GM12878 (cell line): Measurements from ENCODE around the gene TBC1D1. TPM values are rescaled to one million over a fixed set of nuclear protein-coding genes. Genes with fewer than 3 reads are reported as not detected.

ENCODE experiments used
- ATAC-seq: fragments of 200-7000 bp; cut with Tn5 transposase; 3 replicates; pipeline ENCODE4 v1.9.1; 2020; ENCODE audit warnings: mild to moderate bottlenecking, moderate library complexity
- BruUV-seq: library from RNA; stranded (reverse); fragments of 400-500 nt; replicated peaks from 2 replicates; lab custom pipeline; 2021; lab: Mats Ljungman, UMichigan
- CTCF ChIA-PET: fragments of 300-600 bp; sonication (Branson Sonifier 250); formaldehyde crosslinking; extraction: SDS; loops from one replicate; lab custom pipeline; 2021; ENCODE audit warnings: inconsistent platforms; lab: Yijun Ruan, JAX
- POLR2A ChIA-PET: fragments of 350-600 bp; formaldehyde crosslinking; extraction: SDS; loops from one replicate; lab custom pipeline; 2021; ENCODE audit warnings: inconsistent platforms; lab: Charles Lee
- RAD21 ChIA-PET: fragments of 300-600 bp; sonication (Branson Sonifier 250); formaldehyde crosslinking; loops from one replicate; lab custom pipeline; 2023; ENCODE audit warnings: antibody characterized with exemption; ENCODE audit not compliant: unreplicated experiment; lab: Charles Lee
- SMC1A ChIA-PET: fragments of 300-600 bp; sonication (Branson Sonifier 250); formaldehyde crosslinking; loops from one replicate; lab custom pipeline; 2023; ENCODE audit not compliant: unreplicated experiment, uncharacterized antibody; lab: Charles Lee
- DNase-seq: peaks from one replicate; pipeline ENCODE4 v3.0.0-alpha.2; 2011; ENCODE audit warnings: low read depth, low spot score
- FAIRE-seq: peaks from 3 replicates; lab custom pipeline; 2011; peaks lifted over from hg19 to GRCh38; lab: Jason Lieb, UNC
- H2AFZ ChIP-seq: 2 replicates; pipeline ENCODE4 v1.6.0; 2011; ENCODE audit warnings: low read depth, low read length, control low read depth; ENCODE audit not compliant: control insufficient read depth
- H3K27ac ChIP-seq: 2 replicates; pipeline ENCODE4 v1.5.1; 2011; ENCODE audit warnings: control low read depth; ENCODE audit not compliant: control insufficient read depth, insufficient read depth
- H3K27me3 ChIP-seq, 2 experiments: replicated peaks in 1 of 2; 2 replicates each; pipeline versions ENCODE4 v1.6.0 to v1.6.1; 2011; ENCODE audit warnings: low read length in 1 of 2; ENCODE audit not compliant: control insufficient read depth in 2 of 2, insufficient read depth in 2 of 2
- H3K36me3 ChIP-seq, 2 experiments: 2 replicates each; pipeline ENCODE4 v1.5.1; 2011; ENCODE audit warnings: low read length in 1 of 2; ENCODE audit not compliant: control insufficient read depth in 2 of 2, insufficient read depth in 2 of 2
- H3K4me1 ChIP-seq: 2 replicates; pipeline ENCODE4 v1.6.1; 2011; ENCODE audit warnings: mild to moderate bottlenecking, low read length, moderate library complexity, mixed read lengths; ENCODE audit not compliant: control insufficient read depth, insufficient read depth
- H3K4me2 ChIP-seq: 2 replicates; pipeline ENCODE4 v1.6.0; 2011; ENCODE audit warnings: control low read depth; ENCODE audit not compliant: control insufficient read depth, insufficient read depth
- H3K4me3 ChIP-seq: fragments of 200-600 bp; sonication (generic); 2 replicates; pipeline ENCODE4 v1.5.1; 2016
- H3K79me2 ChIP-seq: 2 replicates; pipeline ENCODE4 v1.6.0; 2011; ENCODE audit warnings: low read length; ENCODE audit not compliant: control insufficient read depth, insufficient read depth
- H3K9ac ChIP-seq: 2 replicates; pipeline ENCODE4 v1.8.0; 2011; ENCODE audit warnings: low read length, control low read depth, mixed read lengths; ENCODE audit not compliant: control insufficient read depth, insufficient read depth
- H3K9me3 ChIP-seq: replicated peaks from 3 replicates; pipeline ENCODE4 v1.5.1; 2011; ENCODE audit warnings: mild to moderate bottlenecking, low read length; ENCODE audit not compliant: control insufficient read depth, insufficient read depth
- H4K20me1 ChIP-seq: 2 replicates; pipeline ENCODE4 v1.6.0; 2011; ENCODE audit not compliant: control insufficient read depth, insufficient read depth
- CHD1 ChIP-seq: IDR thresholded peaks from 2 replicates; pipeline ENCODE4 v1.6.1; 2012; ENCODE audit warnings: low read depth, low read length, improper control_type of control experiment
- ELK1 ChIP-seq: IDR thresholded peaks from 2 replicates; pipeline ENCODE4 v1.6.1; 2012; ENCODE audit warnings: low read depth, low read length, improper control_type of control experiment
- EP300 ChIP-seq, 2 experiments: fragments of 150-350 bp in 1 of 2; IDR thresholded peaks; 2 replicates each; pipeline ENCODE4 v1.6.1; 2011 to 2012; ENCODE audit warnings: low read depth in 2 of 2, low read length in 2 of 2, borderline replicate concordance in 1 of 2, improper control_type of control experiment in 1 of 2, inconsistent platforms in 1 of 2; ENCODE audit not compliant: control insufficient read depth in 1 of 2
- IKZF1 ChIP-seq: fragments of 450-650 bp; conservative IDR thresholded peaks from 2 replicates; pipeline ENCODE4 v1.6.1; 2017; ENCODE audit warnings: antibody characterized with exemption, mild to moderate bottlenecking
- KAT2A ChIP-seq: conservative IDR thresholded peaks from 2 replicates; pipeline ENCODE4 v1.6.1; 2011; ENCODE audit warnings: low read depth, low read length; ENCODE audit not compliant: control insufficient read depth
- NFYA ChIP-seq: IDR thresholded peaks from 2 replicates; pipeline ENCODE4 v1.6.1; 2011; ENCODE audit warnings: low read depth, mild to moderate bottlenecking, low read length, improper control_type of control experiment, borderline replicate concordance
- NR2C2 ChIP-seq: IDR thresholded peaks from 2 replicates; pipeline ENCODE4 v1.6.1; 2011; ENCODE audit warnings: borderline replicate concordance, low read depth; ENCODE audit not compliant: control insufficient read depth, insufficient read length
- RBBP5 ChIP-seq: fragments of 200-600 bp; sonication (generic); conservative IDR thresholded peaks from 2 replicates; pipeline ENCODE4 v1.6.1; 2016
- RFX5 ChIP-seq: IDR thresholded peaks from 2 replicates; pipeline ENCODE4 v1.6.1; 2011; ENCODE audit warnings: low read depth, low read length, improper control_type of control experiment
- SP1 ChIP-seq: IDR thresholded peaks from one replicate; pipeline ENCODE4 v1.6.1; 2011; ENCODE audit warnings: low read depth, low read length
- STAT3 ChIP-seq: IDR thresholded peaks from 2 replicates; pipeline ENCODE4 v1.6.1; 2011; ENCODE audit warnings: low read depth, low read length, improper control_type of control experiment
- SUPT20H ChIP-seq: IDR thresholded peaks from 2 replicates; pipeline ENCODE4 v1.6.1; 2011; ENCODE audit warnings: low read depth, mild to moderate bottlenecking, low read length, moderate library complexity, borderline replicate concordance; ENCODE audit not compliant: control insufficient read depth
- WRNIP1 ChIP-seq: IDR thresholded peaks from 2 replicates; pipeline ENCODE4 v1.6.1; 2011; ENCODE audit warnings: low read depth, low read length, improper control_type of control experiment, borderline replicate concordance
- WGBS: methylation state at CpG from one replicate; pipeline ENCODE4 v1.1.6; 2016; ENCODE audit warnings: low lambda C conversion rate; ENCODE audit not compliant: insufficient replicate concordance, insufficient coverage; ENCODE audit errors: missing lambda C conversion rate; 5-methylcytosine and 5-hydroxymethylcytosine counted together
- in situ Hi-C: fragments of 300-500 bp; cut with MboI; formaldehyde crosslinking; loops from 9 replicates; pipeline ENCODE4 v1.14.3; 2018; ENCODE audit warnings: mixed read lengths
- intact Hi-C: fragments of 100-400 bp; cut with micrococcal nuclease; formaldehyde crosslinking; loops from one replicate; pipeline ENCODE4 v1.14.2; 2022; ENCODE audit not compliant: unreplicated experiment
- polyA plus RNA-seq, 11 experiments: library from polyadenylated mRNA; depleted of rRNA in 4 of 11; unstranded in 6 of 11; stranded (reverse) in 5 of 11; fragments of >200 nt; fragmentation: Nextera tagmentation in 4 of 11; fragmentation: Illumina TruSeq in 1 of 11; extraction: Ambion mirVana in 4 of 11; extraction: Trizol in 1 of 11; gene quantifications; 1 replicate in 1 of 11; 2 replicates in 10 of 11; pipeline versions ENCODE4 v1.2.1 to v1.2.3, GENCODE V29; 2011 to 2016; ENCODE audit warnings: inconsistent platforms in 2 of 11, missing spikeins in 2 of 11, low read depth in 1 of 11
- total RNA-seq, 4 experiments: library from RNA; depleted of rRNA in 3 of 4; stranded (reverse); fragments of >200 nt in 3 of 4; fragmentation: Illumina TruSeq in 1 of 4; extraction: Trizol in 1 of 4; gene quantifications; 2 replicates each; pipeline versions ENCODE4 v1.2.1 to v1.2.3, GENCODE V29; 2013 to 2021
- TF ChIP-seq, protein P1 (sequence below): fragments of 450-650 bp; IDR thresholded peaks from 2 replicates; pipeline ENCODE4 v1.6.1; 2017; ENCODE audit warnings: antibody characterized with exemption, mild to moderate bottlenecking, moderate library complexity

TBC1D1 gene
- total and polyA plus RNA-seq, 10 of the 15 experiments (the other 5 are each of a cell fraction or from before 2014, with no cell fraction given) = 5.3 to 102 (median 57.8) TPM

- H3K4me2 ChIP-seq = no peak overlapping the region
Measured at GRCh38 chr4:38170338-38171169, 279.7 kb downstream of the TBC1D1 start.

More at GRCh38 chr4:38170338-38171169, 279.7 kb downstream of the TBC1D1 start:
- peaks cover 9% of the 10 kb centered on the region for H3K4me1 ChIP-seq
- no peak overlapping the region for H3K9ac ChIP-seq
- POLR2A ChIA-PET = no interaction called here
- no peak overlapping the region for H2AFZ ChIP-seq
- no peaks in the 10 kb centered on the region for H3K79me2 ChIP-seq
- 63% methylated on average over 7 of the region's 7 CpGs for WGBS
- no peaks in the 10 kb centered on the region for H3K27me3 ChIP-seq
- H4K20me1 ChIP-seq = no peaks in the 10 kb centered on the region
- RAD21 ChIA-PET = interaction anchor here (1.6 kb wide), 1 partner anchor 9 kb away, joined by 6 read pairs; no protein-coding TSS in a partner anchor
- ATAC-seq = no peak
- TF ChIP-seq SP1 (no peak), STAT3 (no peak), WRNIP1 (no peak), SUPT20H (no peak), EP300 (IDR thresholded peaks at IDR 0.05; ENCODE audit: borderline replicate concordance in 1 of 2, control insufficient read depth in 1 of 2, low read depth in 2 of 2, low read length in 2 of 2) (no peak), NFYA (no peak), NR2C2 (no peak), KAT2A (no peak), IKZF1 (no peak), CHD1 (no peak), RBBP5 (no peak), ELK1 (no peak), RFX5 (no peak)
- TF ChIP-seq, protein P1, sequence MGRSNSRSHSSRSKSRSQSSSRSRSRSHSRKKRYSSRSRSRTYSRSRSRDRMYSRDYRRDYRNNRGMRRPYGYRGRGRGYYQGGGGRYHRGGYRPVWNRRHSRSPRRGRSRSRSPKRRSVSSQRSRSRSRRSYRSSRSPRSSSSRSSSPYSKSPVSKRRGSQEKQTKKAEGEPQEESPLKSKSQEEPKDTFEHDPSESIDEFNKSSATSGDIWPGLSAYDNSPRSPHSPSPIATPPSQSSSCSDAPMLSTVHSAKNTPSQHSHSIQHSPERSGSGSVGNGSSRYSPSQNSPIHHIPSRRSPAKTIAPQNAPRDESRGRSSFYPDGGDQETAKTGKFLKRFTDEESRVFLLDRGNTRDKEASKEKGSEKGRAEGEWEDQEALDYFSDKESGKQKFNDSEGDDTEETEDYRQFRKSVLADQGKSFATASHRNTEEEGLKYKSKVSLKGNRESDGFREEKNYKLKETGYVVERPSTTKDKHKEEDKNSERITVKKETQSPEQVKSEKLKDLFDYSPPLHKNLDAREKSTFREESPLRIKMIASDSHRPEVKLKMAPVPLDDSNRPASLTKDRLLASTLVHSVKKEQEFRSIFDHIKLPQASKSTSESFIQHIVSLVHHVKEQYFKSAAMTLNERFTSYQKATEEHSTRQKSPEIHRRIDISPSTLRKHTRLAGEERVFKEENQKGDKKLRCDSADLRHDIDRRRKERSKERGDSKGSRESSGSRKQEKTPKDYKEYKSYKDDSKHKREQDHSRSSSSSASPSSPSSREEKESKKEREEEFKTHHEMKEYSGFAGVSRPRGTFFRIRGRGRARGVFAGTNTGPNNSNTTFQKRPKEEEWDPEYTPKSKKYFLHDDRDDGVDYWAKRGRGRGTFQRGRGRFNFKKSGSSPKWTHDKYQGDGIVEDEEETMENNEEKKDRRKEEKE = no peak
- TF ChIP-seq, all 136 proteins: peak for 0
- no peak overlapping the region for H3K27ac ChIP-seq
- H3K36me3 ChIP-seq = no peaks in the 10 kb centered on the region
- FAIRE-seq (no peak), DNase-seq (no peak)
- intact Hi-C loops = no loop called here
- ChIA-PET SMC1A (interaction anchor here (0.7 to 3.7 kb wide), 8 partner anchors 10 to 496 kb away, joined by 3 to 16 read pairs (median 4); no protein-coding TSS in a partner anchor), CTCF (interaction anchor here (1.1 to 2.5 kb wide), 2 partner anchors 9 to 108 kb away, joined by 4 to 17 read pairs; no protein-coding TSS in a partner anchor)
- no peak overlapping the region for H3K4me3 ChIP-seq
- H3K9me3 ChIP-seq = peaks cover 4% of the 10 kb centered on the region; the same call in 2 of the 3 replicates
- in situ Hi-C loops = loop anchor here (10.0 kb wide), 1 partner anchor 694 kb away; the partner anchor contains the start of gene FAM114A1
- BruUV-seq = no TSS peak
